Cerebellar nuclear complex (tissue), 1 donor: ENCODE data around the gene B3GAT3.
"Not testable (repeated sequence)": the region's sequence is repeated elsewhere in the genome, so short reads cannot be mapped to it uniquely, and the experiment has no call there.

Experiments
- DNase-seq, 2 experiments: peaks; one replicate each; lab custom pipeline; 2025; lab: John Stamatoyannopoulos, UW

B3GAT3 gene

DNA sequence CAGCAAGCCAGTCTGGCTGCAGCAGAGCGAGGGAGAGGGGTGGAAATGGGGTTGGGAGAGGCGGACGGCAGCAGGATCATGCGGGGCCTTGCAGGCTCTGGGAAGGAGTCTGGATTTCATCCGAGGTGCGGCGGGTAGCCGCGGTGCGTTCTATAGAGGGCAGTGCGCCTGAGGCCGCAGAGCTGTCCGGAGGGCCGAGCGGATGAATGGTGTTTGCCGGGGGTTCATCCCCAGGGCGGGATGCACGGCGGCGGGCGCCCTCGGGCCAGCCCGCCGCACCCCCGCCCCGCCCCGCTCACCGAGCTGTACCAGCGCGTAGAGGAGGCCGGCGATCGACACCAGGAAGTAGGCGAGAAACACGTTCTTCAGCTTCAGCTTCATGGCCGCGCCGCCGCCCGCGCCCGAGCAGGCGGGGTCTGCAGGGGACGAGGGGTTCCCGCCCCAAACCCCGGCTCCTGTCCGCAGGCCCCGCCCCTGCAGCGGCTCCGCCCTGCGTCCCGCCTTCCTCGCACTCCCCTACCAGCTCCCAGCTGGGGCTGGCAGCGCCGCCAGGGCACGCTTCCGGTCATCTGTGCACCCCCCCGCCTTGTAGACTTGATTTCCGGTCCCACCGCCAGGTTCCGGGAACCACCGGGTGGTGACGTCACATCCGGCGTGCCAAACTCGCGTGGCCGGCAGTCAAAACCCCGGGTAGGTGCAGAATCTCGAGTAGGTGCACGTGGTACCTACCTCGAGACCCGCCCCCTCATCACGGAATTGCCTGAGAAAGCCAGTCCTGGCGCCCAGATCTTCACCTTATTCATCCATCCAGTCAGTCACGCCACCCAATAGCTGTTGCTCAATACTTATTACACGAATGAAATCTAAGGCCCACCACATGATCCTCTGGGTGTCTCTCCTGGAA, at the start of gene B3GAT3:
B3GAT3 (minus strand) TSS at position 420 of the 904 bp plus-strand sequence; CDS start at position 381, 39 bp downstream.
- DNase-seq = peak; percentile 87 to 89

DNA sequence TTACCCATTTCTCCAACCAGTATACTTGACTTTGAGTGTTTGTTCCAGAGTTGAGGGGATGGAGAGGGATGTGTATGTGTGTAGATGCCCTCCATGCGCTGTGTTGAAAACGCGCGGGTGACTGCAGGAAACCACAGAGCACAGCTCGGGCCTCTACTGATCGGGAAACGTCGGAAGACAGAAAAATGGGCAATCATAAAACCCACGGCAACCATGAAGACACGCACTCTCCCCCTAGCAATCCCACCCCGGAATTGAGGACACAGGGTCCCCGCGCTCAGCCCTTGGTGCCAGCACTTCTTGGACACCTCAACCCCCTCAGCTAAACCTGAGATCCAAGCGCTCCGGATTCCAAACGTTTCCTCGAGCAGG, 49.4 kb upstream of the B3GAT3 start:
- DNase-seq = no peak

DNA sequence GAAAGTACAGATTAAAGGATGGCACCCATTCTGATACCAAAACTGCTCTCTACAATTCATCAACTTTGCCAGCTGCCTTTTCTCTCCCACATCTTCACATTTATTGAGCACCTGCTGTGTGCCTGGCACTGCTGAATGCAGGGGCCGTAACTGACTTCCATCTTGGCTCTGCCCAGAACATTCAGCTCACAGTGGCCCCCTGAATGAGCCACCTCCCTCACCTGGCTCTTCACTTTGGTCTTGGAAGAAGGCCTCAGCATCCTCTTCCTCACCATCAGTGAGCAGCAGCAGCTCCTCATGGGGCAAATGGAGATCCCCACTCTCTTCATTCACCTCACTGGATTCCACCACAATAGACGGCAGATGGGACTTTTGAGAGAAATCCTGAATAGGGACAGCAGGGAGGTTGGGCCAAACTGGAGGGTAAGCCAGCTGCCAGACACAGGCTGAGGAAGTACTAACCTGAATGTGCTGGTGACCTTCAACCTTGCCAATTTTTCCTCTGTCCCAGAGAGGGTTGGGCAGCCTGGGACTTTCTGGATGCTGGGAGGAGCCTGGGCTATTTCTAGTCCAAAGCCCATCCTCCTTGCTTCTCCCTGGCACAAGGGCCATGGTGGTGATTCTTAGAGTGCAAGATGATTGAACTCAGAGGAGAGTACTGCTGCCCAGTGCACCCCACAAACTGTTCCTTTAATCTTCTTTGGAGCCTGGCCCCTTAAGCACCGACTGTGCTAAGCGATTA, 47.8 kb upstream of the B3GAT3 start:
- no peak for DNase-seq

DNA sequence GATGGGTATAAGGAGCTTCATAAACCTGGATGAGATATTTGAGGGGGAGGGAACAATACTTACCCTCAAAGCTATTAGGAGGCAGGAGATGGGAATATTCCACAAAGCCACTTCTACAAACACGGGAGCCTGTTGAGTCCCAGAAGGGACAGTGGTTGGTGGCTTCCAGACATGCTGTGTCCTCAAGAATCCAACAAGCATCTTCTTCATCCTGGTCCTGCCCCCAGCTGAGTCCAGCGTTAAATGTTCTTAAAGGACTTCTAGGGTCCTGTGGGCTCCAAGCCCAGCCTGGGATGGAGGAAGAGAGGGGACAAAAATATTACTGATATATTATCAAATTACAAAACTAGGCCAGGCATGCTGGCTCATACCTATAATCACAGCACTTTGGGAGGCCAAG, 45.7 kb upstream of the B3GAT3 start:
- no peak for DNase-seq

DNA sequence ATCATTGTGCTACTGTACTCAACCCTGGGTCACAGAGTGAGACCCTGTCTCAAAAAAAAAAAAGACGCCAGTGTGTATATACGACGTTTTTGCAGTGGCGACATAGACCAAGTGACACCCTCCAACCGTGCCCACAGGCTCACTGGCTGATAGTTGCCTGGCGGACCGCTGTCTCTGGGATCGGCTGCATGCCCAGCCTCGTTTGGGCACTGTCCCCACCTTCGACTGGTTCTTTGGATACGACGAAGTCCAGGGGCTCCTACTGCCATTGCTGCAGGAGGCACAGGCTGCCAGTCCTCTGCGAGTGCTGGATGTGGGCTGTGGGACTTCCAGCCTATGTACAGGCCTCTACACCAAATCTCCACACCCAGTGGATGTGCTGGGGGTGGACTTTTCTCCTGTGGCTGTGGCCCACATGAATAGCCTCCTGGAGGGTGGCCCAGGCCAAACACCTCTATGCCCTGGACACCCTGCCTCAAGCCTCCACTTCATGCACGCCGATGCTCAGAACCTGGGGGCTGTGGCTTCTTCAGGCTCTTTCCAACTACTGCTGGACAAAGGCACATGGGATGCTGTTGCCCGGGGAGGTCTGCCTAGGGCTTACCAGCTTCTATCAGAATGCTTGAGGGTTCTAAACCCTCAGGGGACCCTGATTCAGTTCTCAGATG, 44.6 kb upstream of the B3GAT3 start:
- DNase-seq = no peak

DNA sequence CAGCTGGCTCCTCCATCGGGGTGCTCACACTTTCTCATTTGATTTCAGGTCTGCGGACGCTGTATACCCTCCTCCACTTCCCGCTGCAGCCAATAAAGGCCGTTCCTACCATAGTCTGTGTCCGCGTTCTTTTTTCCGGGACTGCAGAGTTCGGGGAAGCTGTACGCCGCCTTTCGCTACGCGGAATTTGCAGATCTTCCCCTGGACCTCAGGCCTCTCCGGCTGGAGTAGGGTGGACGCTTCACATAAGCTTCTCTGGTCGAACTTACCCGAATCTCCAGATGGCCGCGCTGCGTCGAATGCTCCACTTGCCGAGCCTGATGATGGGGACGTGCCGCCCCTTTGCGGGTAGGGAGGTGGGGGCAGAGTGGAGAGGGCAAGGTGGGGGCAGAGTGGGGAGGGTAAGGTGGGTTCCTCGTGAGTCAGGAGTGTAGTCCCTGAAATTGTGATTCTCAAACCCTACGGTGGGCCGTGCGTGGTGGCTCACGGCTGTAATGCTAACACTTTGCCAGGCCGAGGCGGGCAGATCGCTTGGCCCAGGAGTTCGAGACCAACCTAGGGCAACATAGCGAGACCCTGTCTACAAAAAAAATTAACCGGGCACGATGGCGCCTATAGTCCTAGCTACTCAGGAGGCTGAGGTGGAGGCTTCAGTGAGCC, 43.9 kb upstream of the B3GAT3 start:
- peak in 1 of 2 experiments; percentile 31 for DNase-seq

DNA sequence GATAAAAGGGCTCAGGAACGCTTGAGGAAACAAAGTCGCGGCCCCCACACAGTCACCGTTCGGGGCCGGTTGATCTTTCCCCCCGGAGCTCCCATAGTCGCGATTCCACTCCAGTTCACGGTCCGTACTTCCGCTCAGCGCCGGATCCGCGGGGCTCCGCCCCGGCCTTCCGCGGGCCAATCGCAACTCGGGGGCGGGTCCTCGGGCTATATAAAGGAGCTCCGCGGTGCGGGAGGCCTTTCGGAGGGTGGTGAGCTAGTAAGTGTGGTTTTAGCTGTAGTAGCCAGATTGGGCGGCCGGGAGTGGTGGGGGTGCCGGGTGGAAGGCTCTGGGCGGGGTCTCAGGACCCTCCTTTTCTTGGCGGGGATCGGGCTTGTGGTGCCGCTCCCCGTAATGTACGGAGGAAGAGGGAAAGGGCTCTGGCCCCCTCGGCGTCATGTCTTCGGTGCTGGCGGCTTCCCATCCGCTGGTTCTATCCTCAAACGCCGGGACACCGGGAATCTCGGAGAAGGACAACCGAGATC, 43.4 kb upstream of the B3GAT3 start, which contains the start of the genes C11orf98 and CSKMT:
C11orf98 (minus strand) TSS at position 136 of the 524 bp plus-strand sequence; CDS start at position 95, 41 bp downstream.
CSKMT (plus strand) TSS at position 238 of the 524 bp plus-strand sequence. CDS start 568 bp downstream, outside the sequence.
- peak; percentile 51 to 75 for DNase-seq

DNA sequence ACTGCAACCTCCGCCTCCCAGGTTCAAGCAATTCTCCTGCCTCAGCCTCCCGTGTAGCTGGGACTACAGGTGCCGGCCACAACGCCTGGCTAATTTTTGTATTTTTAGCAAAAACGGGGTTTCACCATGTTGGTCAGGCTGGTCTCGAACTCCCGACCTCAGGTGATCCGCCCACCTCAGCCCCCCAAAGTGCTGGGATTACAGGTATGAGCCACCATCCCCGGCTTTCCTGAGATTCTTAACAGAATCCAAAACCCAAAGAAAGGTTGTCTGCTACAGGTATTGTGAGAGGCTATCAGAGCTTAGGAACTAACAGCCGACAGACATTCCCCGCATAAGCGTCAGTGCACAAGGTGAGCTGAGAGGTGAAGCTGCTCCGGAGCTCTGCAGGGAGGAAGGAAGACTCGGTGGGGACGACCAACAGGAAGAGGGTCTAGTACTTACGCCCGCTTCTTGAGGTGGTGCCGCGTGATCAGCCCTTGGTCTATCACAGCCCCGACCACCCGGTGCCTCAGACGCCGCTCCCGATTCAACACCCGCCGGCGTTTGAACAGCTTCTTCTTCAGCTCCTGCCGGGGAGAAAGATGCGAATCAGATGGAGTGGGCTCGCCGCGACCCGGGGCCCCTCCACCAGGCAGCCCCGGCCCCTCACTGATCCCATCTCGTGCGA, 42.8 kb upstream of the B3GAT3 start:
- no peak for DNase-seq

DNA sequence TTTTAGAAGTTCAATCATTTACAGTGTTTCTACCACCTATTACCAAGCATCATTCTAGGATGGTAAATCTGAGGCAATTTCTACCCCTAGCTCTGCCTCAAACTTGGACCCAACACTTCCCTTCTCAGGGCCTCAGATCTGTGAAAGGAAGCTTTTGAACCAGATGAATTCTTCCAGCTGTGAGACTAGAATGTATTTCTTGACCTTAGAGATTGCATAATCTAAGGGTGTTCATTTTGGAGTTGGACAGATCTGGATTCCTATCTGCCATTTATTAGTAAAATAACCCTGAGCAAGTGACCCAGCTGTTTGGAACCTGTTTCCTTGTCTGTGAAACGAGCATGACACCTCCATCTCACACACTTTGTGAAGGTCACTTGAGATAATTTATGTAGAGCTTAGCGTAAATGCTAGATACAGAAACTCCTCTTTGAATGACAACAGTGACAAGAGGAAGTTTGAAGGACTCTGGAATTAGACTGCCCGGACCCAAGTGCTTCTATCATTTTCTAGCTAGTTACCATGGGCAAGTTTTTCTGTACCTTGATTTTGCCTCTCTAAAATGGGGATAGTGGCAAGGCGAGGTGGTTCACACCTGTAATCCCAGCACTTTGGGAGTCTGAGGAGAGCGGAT, 35.1 kb upstream of the B3GAT3 start:
- DNase-seq = no peak

DNA sequence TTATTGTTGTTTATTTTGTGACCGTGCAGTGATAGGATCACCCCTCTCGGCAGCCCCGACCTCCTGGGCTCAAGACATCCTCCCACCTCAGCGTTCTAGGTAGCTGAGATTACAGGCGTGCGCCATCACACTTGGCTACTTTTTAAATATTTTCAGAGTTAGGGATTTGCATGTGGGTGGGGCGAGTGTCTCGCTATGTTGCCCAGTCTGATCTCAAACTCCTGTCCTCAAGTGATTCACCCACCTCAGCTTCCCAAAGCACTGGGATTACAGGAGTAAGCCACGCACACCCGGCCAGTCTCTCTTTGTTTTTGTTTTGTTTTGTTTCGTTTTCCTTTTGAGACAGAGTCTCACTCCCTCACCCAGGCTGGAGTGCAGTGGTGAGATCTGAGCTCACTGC, 32.5 kb upstream of the B3GAT3 start:
- DNase-seq = no peak

DNA sequence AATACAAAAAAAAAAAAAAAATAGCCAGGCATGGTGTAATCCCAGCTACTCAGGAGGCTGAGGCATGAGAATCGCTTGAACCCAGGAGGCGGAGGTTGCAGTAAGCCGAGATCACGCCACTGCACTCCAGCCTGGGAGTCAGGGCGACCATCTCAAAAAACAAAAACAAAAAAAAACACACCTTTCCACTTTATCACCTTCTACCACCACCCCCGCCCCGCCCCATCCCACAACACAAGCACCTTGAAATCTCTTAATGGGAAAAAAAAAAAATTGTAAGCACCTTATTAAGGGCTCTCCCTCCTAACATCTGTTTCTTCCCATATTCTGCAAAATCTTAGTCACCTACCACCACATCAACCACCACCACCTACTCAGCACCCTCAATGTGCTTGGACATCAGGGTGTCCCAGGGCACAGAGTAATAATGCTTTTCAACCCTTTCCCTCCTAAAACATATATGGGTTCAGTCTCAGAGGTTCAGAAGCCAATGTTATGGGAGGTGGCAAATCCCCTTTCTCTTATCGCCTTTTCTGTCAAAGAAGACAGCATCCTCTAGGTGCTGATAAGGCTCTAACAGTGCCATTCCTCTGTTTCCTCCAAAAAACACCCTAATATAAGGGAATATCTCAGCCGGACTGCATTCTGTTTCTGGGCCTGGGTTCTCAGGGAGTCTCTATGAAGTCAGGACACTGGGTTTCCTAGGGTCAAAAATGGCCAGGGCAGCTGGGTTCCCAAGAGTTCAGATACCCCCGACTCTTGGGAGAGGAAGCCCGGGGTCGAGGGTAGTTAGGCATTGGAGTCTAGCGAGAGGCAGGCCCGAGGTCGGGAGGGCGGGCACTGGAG, 30.6 kb upstream of the B3GAT3 start:
- no peak for DNase-seq

DNA sequence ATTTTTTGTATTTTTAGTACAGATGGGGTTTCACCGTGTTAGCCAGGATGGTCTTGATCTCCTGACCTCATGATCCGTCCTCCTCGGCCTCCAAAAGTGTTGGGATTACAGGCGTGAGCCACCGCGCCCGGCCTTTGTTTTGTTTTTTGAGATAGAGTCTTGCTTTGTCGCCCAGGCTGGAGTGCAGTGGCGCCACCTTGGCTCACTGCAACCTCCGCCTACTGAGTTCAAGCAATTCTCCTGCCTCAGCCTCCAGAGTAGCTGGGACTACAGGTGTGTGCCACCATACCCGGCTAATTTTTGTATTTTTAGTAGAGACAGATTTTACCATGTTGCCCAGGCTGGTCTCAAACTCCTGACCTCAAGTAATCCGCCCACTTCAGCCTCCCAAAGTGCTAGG, 28.5 kb upstream of the B3GAT3 start:
- DNase-seq = not testable (repeated sequence)

DNA sequence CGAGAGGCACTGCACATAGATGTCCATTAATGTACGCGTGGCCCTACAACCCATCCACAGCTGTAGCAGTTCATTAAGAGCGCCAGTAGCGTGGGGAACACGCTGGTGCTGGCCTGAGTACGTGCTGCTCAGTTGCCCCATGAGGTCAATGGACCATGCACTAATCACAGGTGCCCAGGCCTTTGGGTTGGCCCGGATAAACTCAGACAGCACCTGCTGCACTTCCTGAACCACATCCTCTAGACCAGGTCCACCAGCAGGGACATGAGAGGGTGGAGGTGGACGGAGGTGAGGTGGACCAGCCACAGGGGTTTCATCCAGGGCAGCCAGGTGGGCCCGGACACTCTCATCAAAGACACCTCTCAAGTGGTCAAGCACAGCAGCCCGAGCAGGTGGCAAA, 27.7 kb upstream of the B3GAT3 start:
- no peak for DNase-seq

DNA sequence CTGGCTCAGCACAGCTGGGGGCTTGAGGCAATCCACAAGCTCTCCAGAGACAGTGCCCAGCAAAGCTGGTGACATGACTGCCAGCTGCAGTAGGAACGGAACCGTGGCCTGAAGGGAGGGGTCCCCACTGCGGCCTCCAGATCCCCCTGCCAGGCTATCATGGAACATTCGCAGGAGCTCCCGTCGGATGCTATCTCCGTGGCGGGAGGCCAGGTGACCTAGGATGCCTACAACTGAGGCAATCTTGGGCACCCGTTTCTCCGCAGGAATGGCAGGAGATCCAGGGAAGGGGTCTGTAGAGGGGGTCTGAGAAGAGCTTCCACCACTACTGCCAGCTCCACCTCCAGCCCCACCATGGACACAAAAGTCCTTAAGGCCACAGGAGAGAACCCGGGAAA, 27.2 kb upstream of the B3GAT3 start:
- DNase-seq = no peak

DNA sequence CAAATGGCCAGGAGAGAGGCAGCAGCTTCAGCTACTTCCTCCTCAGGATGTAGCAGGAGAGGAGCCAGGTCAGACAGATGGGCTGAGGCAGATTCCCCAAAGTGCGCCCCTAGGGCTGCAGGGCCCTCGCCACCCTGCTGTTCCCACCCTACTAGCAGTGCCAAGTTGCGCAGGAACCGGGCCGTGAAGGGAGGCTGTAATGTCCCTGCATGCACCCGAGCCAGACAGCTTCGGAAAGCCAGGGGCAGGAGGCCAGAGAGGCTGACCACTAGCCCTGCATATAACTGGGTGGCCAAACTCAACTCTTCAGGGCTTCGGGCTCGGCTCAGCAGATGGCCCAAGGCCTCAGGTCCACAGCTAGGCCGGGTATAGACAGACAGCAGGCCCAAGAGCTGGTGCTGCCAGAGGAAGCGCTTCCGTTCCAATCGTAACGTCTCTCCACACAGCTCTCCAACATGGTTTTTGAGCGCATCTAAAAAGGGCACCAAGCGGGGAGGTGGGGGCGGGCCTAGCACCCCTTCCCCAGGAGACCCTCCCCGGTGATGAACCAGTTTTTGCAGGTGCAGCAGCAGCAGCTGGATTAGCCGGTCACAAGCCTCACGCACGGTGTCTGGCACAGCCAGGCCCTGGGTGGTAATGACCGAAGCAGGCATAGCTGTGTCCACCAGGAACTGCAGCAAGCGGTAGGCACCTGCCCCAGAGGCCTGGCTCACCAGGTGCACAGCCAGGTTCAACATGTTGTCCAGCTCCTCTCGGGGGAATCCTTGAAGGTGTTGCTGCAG, 26.6 kb upstream of the B3GAT3 start:
- DNase-seq = no peak

DNA sequence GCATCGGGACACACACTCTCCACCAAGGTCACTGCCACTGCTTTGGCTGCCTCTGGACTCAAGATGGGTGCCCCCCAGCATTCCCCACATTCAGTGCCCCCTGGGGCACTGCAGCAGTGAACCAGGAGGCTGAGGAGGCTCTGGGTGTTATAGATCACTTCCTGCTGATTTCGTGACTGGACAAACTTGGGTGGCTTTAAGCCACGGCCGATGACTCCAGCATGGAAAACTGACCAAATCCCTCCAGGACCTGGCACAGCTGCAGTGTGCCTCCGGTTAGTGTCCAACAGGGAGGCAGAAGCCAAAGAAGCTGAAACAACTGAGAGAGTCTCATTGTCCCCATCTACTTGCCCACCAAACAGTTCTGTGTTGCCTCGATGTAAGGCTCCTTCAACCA, 25.8 kb upstream of the B3GAT3 start:
- DNase-seq = no peak

DNA sequence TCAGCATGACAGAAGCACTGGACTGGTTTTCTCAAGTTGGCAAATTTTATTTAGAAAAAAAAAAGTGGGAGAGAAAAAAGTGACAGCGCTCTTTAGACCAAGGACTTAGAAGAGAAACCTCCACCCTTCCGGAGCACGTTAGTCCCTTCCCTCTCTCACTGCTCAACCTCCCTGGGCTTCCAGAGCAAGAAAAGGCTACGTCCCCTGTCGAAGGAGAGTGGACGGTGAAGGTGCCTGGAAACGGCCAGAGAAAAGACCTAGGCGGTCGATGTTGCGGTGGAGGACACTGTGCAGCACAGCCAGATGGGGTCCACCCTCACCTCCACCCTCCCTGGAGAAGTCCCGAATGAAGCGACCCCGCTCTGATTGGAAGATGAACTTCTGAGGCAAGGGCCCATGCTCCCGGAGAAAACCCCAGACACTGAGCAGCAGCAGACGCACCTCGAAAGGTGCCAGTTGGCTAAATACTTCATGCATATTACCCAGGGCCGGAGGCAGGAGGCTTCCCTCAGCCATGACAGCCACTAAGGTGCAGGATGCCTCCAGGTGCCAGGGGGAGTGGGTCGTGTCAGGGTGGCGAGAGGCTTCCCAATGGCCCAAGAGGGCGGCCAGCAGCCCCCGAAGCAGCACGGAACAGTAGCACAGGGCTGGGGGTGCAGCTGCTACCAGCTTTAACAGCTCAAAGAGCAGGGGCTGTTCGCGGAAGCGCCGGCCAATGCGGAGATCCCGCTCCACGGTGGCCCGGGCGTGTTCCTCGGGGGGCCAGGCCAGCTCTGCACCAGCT, 25.2 kb upstream of the B3GAT3 start:
- no peak for DNase-seq
